Adipocyte (in vitro differentiated cells): ENCODE results near the gene SHISAL1.
"Not testable (repeated sequence)": the region's sequence is repeated elsewhere in the genome, so short reads cannot be mapped to it uniquely, and the experiment has no call there.

Source experiments
- DNase-seq: peaks from one replicate; pipeline ENCODE4 v3.0.0-alpha.2; 2015; ENCODE audit warnings: low read depth
- H3K27me3 ChIP-seq: replicated peaks from 2 replicates; pipeline ENCODE4 v1.7.0; 2013; ENCODE audit warnings: mild to moderate bottlenecking, low read length, moderate library complexity; ENCODE audit not compliant: control insufficient read depth, insufficient read depth
- H3K36me3 ChIP-seq: 2 replicates; pipeline ENCODE4 v1.7.0; 2013; ENCODE audit warnings: low read length, mild to moderate bottlenecking, moderate library complexity; ENCODE audit not compliant: control insufficient read depth, insufficient read depth, severe bottlenecking
- H3K4me1 ChIP-seq: 2 replicates; pipeline ENCODE4 v1.7.0; 2013; ENCODE audit warnings: mild to moderate bottlenecking, low read length, moderate library complexity; ENCODE audit not compliant: control insufficient read depth, insufficient read depth
- H3K4me3 ChIP-seq: 2 replicates; pipeline ENCODE4 v1.7.0; 2013; ENCODE audit warnings: mild to moderate bottlenecking, low read length, moderate library complexity
- H3K9ac ChIP-seq: 2 replicates; pipeline ENCODE4 v1.7.0; 2013; ENCODE audit warnings: mild to moderate bottlenecking, low read length, moderate library complexity
- H3K9me3 ChIP-seq: 2 replicates; pipeline ENCODE4 v1.7.0; 2013; ENCODE audit warnings: mild to moderate bottlenecking, low read length, moderate library complexity; ENCODE audit not compliant: control insufficient read depth

Gene SHISAL1

GRCh38 chr22:44332946-44333345 is 20.2 kb upstream of the SHISAL1 start:
- DNase-seq: no peak
- H3K4me1 ChIP-seq: peaks cover 6% of the 10 kb centered on the region
- H3K27me3 ChIP-seq: no peaks in the 10 kb centered on the region
- no peaks in the 10 kb centered on the region for H3K36me3 ChIP-seq
- no peaks in the 10 kb centered on the region for H3K9me3 ChIP-seq
- H3K4me3 ChIP-seq: no peak overlapping the region
- no peak overlapping the region for H3K9ac ChIP-seq

GRCh38 chr22:44331881-44332714 is 19.3 kb upstream of the SHISAL1 start:
- peak overlapping the region; percentile 54 for H3K9ac ChIP-seq
- no peaks in the 10 kb centered on the region for H3K27me3 ChIP-seq
- H3K36me3 ChIP-seq: no peaks in the 10 kb centered on the region
- H3K4me1 ChIP-seq: no peaks in the 10 kb centered on the region
- H3K4me3 ChIP-seq: peak overlapping the region; percentile 71
- H3K9me3 ChIP-seq: no peaks in the 10 kb centered on the region
- DNase-seq: peak; percentile 87

- Histone ChIP-seq H3K9ac (peak overlapping the region; percentile 51), H3K36me3 (no peaks in the 10 kb centered on the region), H3K4me3 (peak overlapping the region; percentile 75), H3K4me1 (peaks cover 5% of the 10 kb centered on the region), H3K27me3 (no peaks in the 10 kb centered on the region), H3K9me3 (no peaks in the 10 kb centered on the region)
- peak; percentile 50 for DNase-seq
These were observed 18.3 kb upstream of the SHISAL1 start for GRCh38 chr22:44330744-44331660.

- H3K36me3 ChIP-seq: no peaks in the 10 kb centered on the region
- H3K4me3 ChIP-seq: peak overlapping the region; percentile 75
- H3K4me1 ChIP-seq: peaks cover 8% of the 10 kb centered on the region
- H3K9ac ChIP-seq: no peak overlapping the region
- H3K9me3 ChIP-seq: no peaks in the 10 kb centered on the region
- no peaks in the 10 kb centered on the region for H3K27me3 ChIP-seq
- DNase-seq: no peak
These were observed 17.5 kb upstream of the SHISAL1 start for GRCh38 chr22:44330188-44330743.

- Histone ChIP-seq H3K27me3 (no peaks in the 10 kb centered on the region), H3K9ac (no peak overlapping the region), H3K4me1 (peaks cover 8% of the 10 kb centered on the region), H3K4me3 (no peak overlapping the region), H3K36me3 (no peaks in the 10 kb centered on the region), H3K9me3 (no peaks in the 10 kb centered on the region)
- DNase-seq: no peak
These were observed 16.5 kb upstream of the SHISAL1 start for GRCh38 chr22:44329179-44329796.

GRCh38 chr22:44328762-44329161 is 16.0 kb upstream of the SHISAL1 start:
- no peak for DNase-seq
- H3K27me3 ChIP-seq: no peaks in the 10 kb centered on the region
- H3K4me3 ChIP-seq: no peak overlapping the region
- H3K9ac ChIP-seq: no peak overlapping the region
- H3K36me3 ChIP-seq: no peaks in the 10 kb centered on the region
- peaks cover 8% of the 10 kb centered on the region for H3K4me1 ChIP-seq
- no peaks in the 10 kb centered on the region for H3K9me3 ChIP-seq

GRCh38 chr22:44328326-44328725 is 15.6 kb upstream of the SHISAL1 start:
- Histone ChIP-seq H3K9ac (no peak overlapping the region), H3K27me3 (no peaks in the 10 kb centered on the region), H3K9me3 (no peaks in the 10 kb centered on the region), H3K36me3 (no peaks in the 10 kb centered on the region), H3K4me1 (peaks cover 8% of the 10 kb centered on the region), H3K4me3 (no peak overlapping the region)
- no peak for DNase-seq

GRCh38 chr22:44326491-44326885 is 13.7 kb upstream of the SHISAL1 start:
- H3K9ac ChIP-seq: peak overlapping the region; percentile 85
- H3K4me1 ChIP-seq: peaks cover 8% of the 10 kb centered on the region
- no peak for DNase-seq
- H3K9me3 ChIP-seq: no peaks in the 10 kb centered on the region
- H3K27me3 ChIP-seq: no peaks in the 10 kb centered on the region
- no peaks in the 10 kb centered on the region for H3K36me3 ChIP-seq
- H3K4me3 ChIP-seq: peak overlapping the region; percentile 88

- no peaks in the 10 kb centered on the region for H3K27me3 ChIP-seq
- H3K9ac ChIP-seq: peak overlapping the region; percentile 85
- peak overlapping the region; percentile 88 for H3K4me3 ChIP-seq
- H3K4me1 ChIP-seq: peaks cover 8% of the 10 kb centered on the region
- no peaks in the 10 kb centered on the region for H3K36me3 ChIP-seq
- no peaks in the 10 kb centered on the region for H3K9me3 ChIP-seq
- DNase-seq: peak; percentile 84
These were observed 13.2 kb upstream of the SHISAL1 start for GRCh38 chr22:44325718-44326490.

GRCh38 chr22:44323140-44323790 is 10.5 kb upstream of the SHISAL1 start:
- H3K36me3 ChIP-seq, H3K27me3 ChIP-seq, H3K9me3 ChIP-seq, H3K9ac ChIP-seq, H3K4me1 ChIP-seq, DNase-seq, H3K4me3 ChIP-seq: not testable (repeated sequence)
